ENCODE data around the gene DPF3. TPM values are rescaled to one million over a fixed set of nuclear protein-coding genes. Genes with fewer than 3 reads are reported as not detected.

Gene DPF3
- total RNA-seq, 3 donors from 2014 or later: 9.3 to 21.9 (median 10.9) TPM

GRCh38 chr14:72675126-72675525 lies 218.8 kb downstream of the DPF3 start:
- no peak for TF ChIP-seq CTCF (IDR thresholded peaks at IDR 0.05)
- intact Hi-C loops (cut with DNase I, micrococcal nuclease): no loop called here
- no peak for ATAC-seq

GRCh38 chr14:72673179-72673578 lies 220.7 kb downstream of the DPF3 start:
- Histone ChIP-seq H3K36me3 (ENCODE audit: low read depth) (no peaks in the 10 kb centered on the region), H3K4me3 (no peak overlapping the region), H3K4me1 (ENCODE audit: low read depth) (no peaks in the 10 kb centered on the region), H3K9me3 (no peaks in the 10 kb centered on the region)
- TF ChIP-seq CTCF (IDR thresholded peaks at IDR 0.05): no peak
- DNase-seq (no peak), ATAC-seq (no peak)
- intact Hi-C loops (cut with DNase I, micrococcal nuclease): no loop called here

More at GRCh38 chr14:72675126-72675525, 218.8 kb downstream of the DPF3 start:
- H3K9me3 ChIP-seq: no peaks in the 10 kb centered on the region
- H3K4me1 ChIP-seq (ENCODE audit: low read depth): no peaks in the 10 kb centered on the region
- no peaks in the 10 kb centered on the region for H3K36me3 ChIP-seq (ENCODE audit: low read depth)
- no peak overlapping the region for H3K4me3 ChIP-seq
- DNase-seq: no peak

GRCh38 chr14:72666610-72667009 lies 227.3 kb downstream of the DPF3 start:
- intact Hi-C loops (cut with DNase I, micrococcal nuclease): no loop called here
- no peak for TF ChIP-seq CTCF (IDR thresholded peaks at IDR 0.05)
- no peaks in the 10 kb centered on the region for H3K9me3 ChIP-seq
- H3K4me1 ChIP-seq (ENCODE audit: low read depth): no peaks in the 10 kb centered on the region
- no peak overlapping the region for H3K4me3 ChIP-seq
- ATAC-seq (no peak), DNase-seq (no peak)
- H3K36me3 ChIP-seq (ENCODE audit: low read depth): no peaks in the 10 kb centered on the region

- no peak overlapping the region for H3K4me3 ChIP-seq
- H3K9me3 ChIP-seq: no peaks in the 10 kb centered on the region
- H3K4me1 ChIP-seq (ENCODE audit: low read depth): no peaks in the 10 kb centered on the region
- ATAC-seq (no peak), DNase-seq (no peak)
- intact Hi-C loops (cut with DNase I, micrococcal nuclease): no loop called here
- no peak for TF ChIP-seq CTCF (IDR thresholded peaks at IDR 0.05)
- no peaks in the 10 kb centered on the region for H3K36me3 ChIP-seq (ENCODE audit: low read depth)
Measured at GRCh38 chr14:72665259-72665658, 228.6 kb downstream of the DPF3 start.

GRCh38 chr14:72664651-72665050 lies 229.2 kb downstream of the DPF3 start:
- TF ChIP-seq CTCF (IDR thresholded peaks at IDR 0.05): no peak
- Histone ChIP-seq H3K4me1 (ENCODE audit: low read depth) (no peaks in the 10 kb centered on the region), H3K4me3 (no peak overlapping the region), H3K36me3 (ENCODE audit: low read depth) (no peaks in the 10 kb centered on the region), H3K9me3 (no peaks in the 10 kb centered on the region)
- intact Hi-C loops (cut with DNase I, micrococcal nuclease): no loop called here
- DNase-seq: no peak
- no peak for ATAC-seq
